HUES6 (cell line): Measurements from ENCODE around the gene NPHP4.

Experiments
- H3K27ac ChIP-seq: 2 replicates; pipeline ENCODE4 v1.7.0; 2013; ENCODE audit warnings: low read depth, mild to moderate bottlenecking, low read length, inconsistent platforms
- H3K27me3 ChIP-seq: 2 replicates; pipeline ENCODE4 v1.6.1; 2013; ENCODE audit warnings: low read length; ENCODE audit not compliant: control insufficient read depth, insufficient read depth
- H3K36me3 ChIP-seq: 2 replicates; pipeline ENCODE4 v1.6.1; 2013; ENCODE audit warnings: low read length; ENCODE audit not compliant: control insufficient read depth, insufficient read depth
- H3K4me1 ChIP-seq: 2 replicates; pipeline ENCODE4 v1.6.1; 2013; ENCODE audit warnings: low read length; ENCODE audit not compliant: control insufficient read depth, insufficient read depth
- H3K4me3 ChIP-seq: 2 replicates; pipeline ENCODE4 v1.5.1; 2013; ENCODE audit warnings: low read depth, low read length
- H3K9ac ChIP-seq: one replicate; pipeline ENCODE4 v1.6.1; 2013; ENCODE audit warnings: mild to moderate bottlenecking, low read length
- H3K9me3 ChIP-seq: 2 replicates; pipeline ENCODE4 v1.6.1; 2013; ENCODE audit warnings: low read depth, low read length; ENCODE audit not compliant: control insufficient read depth, insufficient read depth

Gene NPHP4

DNA sequence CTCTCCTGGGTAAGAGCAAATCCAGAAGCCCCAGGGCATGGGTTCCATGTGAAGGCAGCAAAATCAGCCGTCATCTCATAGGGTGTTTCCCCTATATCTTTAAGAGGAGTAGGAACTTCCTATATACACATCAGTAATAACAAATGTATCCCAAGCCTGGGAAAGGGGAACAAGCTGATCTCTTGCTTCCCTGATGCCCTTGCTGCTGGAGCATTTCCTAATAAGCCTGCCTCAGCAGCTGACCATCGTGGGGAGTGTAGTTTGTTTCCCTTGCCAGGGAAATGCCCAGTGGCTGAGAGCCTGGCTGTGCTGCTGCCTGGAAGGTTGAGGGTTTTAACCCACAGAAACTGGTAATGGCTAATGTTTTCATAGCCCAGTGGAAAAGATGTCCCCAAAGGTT is 177.0 kb downstream of the NPHP4 start:
- Histone ChIP-seq H3K9me3 (0 out of 2 replicates have a peak, but pooled peaks cover 6% of the 10 kb centered on the region), H3K4me3 (no peak overlapping the region), H3K36me3 (no peaks in the 10 kb centered on the region), H3K27ac (no peak overlapping the region), H3K27me3 (0 out of 2 replicates have a peak, but pooled peaks cover 2% of the 10 kb centered on the region), H3K9ac (no peak overlapping the region), H3K4me1 (0 out of 2 replicates have a peak, but pooled peaks cover 3% of the 10 kb centered on the region)

DNA sequence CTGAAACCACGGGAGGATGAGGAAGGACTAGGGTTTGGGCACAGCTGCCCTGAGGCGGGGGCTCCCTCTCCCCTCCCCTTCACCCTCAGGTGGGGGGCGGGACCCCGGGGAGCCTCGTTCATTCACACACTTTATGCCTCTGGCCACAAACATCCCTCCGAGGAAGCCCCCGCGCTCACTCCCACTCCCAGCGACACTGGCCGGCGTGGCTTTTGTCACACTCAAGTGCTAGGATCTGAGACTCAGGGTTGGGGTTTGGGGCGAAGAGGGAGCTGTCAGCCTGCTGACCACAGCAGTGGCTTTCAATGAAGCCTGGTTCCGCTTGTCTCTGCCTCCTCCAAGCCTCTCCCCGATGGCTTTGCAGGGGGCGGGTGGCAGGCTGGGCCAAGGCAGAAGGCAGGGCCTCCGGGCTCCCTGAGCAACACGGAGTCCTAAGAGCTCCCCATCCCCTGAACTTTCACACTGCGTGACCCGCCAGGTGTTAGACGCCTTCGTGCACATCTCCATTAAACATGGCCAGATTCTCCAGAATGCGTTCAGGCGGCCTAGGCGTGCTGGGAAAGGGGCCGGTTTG is 178.1 kb downstream of the NPHP4 start:
- Histone ChIP-seq H3K9me3 (peaks cover 10% of the 10 kb centered on the region), H3K27ac (no peak overlapping the region), H3K9ac (no peak overlapping the region), H3K36me3 (no peaks in the 10 kb centered on the region), H3K27me3 (0 out of 2 replicates have a peak, but pooled peaks cover 2% of the 10 kb centered on the region), H3K4me3 (no peak overlapping the region), H3K4me1 (0 out of 2 replicates have a peak, but pooled peaks cover 3% of the 10 kb centered on the region)

DNA sequence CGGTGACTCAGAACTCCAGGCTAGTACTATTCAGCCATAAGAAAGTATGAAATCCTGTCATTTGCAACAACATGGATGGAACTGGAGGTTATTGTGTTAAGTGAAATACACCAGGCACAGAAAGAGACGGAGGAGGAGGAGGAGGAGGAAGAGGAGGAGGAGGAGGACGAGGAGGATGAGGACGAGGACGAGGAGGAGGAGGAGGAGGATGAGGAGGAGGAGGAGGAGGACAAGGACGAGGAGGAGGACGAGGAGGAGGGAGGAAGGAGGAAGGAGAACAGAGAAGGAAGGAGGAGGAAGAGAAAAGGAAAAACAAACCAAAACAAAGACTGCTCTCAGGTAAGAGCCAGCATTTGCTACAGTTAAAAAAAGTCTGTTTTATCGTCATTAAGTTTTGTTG is 178.7 kb downstream of the NPHP4 start:
- 0 out of 2 replicates have a peak, but pooled peaks cover 2% of the 10 kb centered on the region for H3K27me3 ChIP-seq
- peaks cover 12% of the 10 kb centered on the region for H3K9me3 ChIP-seq
- H3K4me1 ChIP-seq = 0 out of 2 replicates have a peak, but pooled peaks cover 3% of the 10 kb centered on the region

More for the DNA sequence above, 178.7 kb downstream of the NPHP4 start:
- Histone ChIP-seq H3K27ac (no peak overlapping the region), H3K36me3 (no peaks in the 10 kb centered on the region), H3K4me3 (no peak overlapping the region), H3K9ac (no peak overlapping the region)
